Mucosa of stomach (tissue), 1 donor: ENCODE data around the gene EDA2R.

Source experiments
- H3K27me3 ChIP-seq: one replicate; pipeline ENCODE4 v1.7.0; 2013; ENCODE audit warnings: mild to moderate bottlenecking, low read length; ENCODE audit not compliant: control insufficient read depth, insufficient read depth
- H3K36me3 ChIP-seq: one replicate; pipeline ENCODE4 v1.7.0; 2013; ENCODE audit warnings: low read length; ENCODE audit not compliant: control insufficient read depth, insufficient read depth
- H3K4me1 ChIP-seq: one replicate; pipeline ENCODE4 v1.7.0; 2013; ENCODE audit warnings: mild to moderate bottlenecking, low read length; ENCODE audit not compliant: control insufficient read depth, insufficient read depth
- H3K4me3 ChIP-seq: one replicate; pipeline ENCODE4 v1.7.0; 2013; ENCODE audit warnings: low read length
- H3K9ac ChIP-seq: one replicate; pipeline ENCODE4 v1.7.0; 2013; ENCODE audit warnings: mild to moderate bottlenecking, low read length, moderate library complexity
- H3K9me3 ChIP-seq: one replicate; pipeline ENCODE4 v1.7.0; 2013; ENCODE audit warnings: mild to moderate bottlenecking, low read length, moderate library complexity; ENCODE audit not compliant: control insufficient read depth
- donor health status: Pancreatic carcinoma.

Gene EDA2R

DNA sequence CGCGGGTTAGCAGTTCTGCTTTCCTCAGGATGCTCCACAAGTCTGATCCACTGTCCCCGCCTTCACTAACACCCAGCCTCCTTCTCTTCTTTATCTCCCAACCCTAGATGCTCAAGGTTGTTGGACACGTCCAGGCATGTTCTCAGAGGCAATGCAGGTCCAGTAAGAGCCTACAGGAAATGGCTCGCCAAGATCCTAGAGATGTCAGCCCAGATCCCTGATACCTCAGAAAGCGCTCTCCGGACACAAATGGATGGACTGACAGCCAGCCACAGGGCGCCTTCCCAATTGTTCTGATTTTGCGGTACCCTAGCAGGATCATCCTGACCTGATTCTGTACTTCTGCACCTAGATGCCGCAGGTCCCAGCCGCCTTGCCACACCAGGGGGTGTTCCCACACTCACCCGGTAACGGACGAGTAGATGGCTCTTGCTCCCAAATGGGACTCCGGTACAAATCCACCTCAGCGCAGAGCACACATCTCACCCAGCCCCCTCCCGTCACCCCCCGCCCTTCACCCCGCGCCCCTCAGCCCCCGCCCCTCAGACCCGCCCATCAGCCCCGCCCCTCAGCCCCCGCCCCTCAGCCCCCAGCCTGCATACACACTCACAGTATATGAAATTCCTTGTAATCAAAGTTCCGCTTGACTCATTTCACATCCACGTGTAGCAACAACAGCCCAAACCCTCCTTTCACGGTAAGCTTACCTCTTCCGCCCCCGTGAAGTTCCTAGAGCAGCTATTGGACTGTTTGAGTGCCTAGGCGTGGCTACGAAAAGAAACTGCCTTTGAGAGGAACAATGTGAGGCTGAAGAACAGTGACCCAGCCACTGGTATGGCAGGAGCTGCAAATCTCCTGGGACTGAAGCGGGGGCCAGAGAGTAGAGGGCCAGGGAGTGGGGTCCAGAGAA is at the start of gene EDA2R:
EDA2R (minus strand) TSS at position 488 of the 910 bp plus-strand sequence. CDS start 23,058 bp downstream, outside the sequence.
- H3K36me3 ChIP-seq = no peaks in the 10 kb centered on the region
- no peaks in the 10 kb centered on the region for H3K9me3 ChIP-seq
- H3K4me1 ChIP-seq = no peaks in the 10 kb centered on the region
- H3K4me3 ChIP-seq = no peak within 1 kb of the TSS
- H3K27me3 ChIP-seq = no peaks in the 10 kb centered on the region
- H3K9ac ChIP-seq = peak within 1 kb of the TSS; percentile 22

- Histone ChIP-seq H3K4me1 (no peaks in the 10 kb centered on the region), H3K27me3 (no peaks in the 10 kb centered on the region), H3K36me3 (no peaks in the 10 kb centered on the region), H3K9me3 (no peaks in the 10 kb centered on the region), H3K9ac (no peak overlapping the region), H3K4me3 (no peak overlapping the region)
Observed at GRCh38 chrX:66684196-66684595, 45.3 kb upstream of the EDA2R start.

DNA sequence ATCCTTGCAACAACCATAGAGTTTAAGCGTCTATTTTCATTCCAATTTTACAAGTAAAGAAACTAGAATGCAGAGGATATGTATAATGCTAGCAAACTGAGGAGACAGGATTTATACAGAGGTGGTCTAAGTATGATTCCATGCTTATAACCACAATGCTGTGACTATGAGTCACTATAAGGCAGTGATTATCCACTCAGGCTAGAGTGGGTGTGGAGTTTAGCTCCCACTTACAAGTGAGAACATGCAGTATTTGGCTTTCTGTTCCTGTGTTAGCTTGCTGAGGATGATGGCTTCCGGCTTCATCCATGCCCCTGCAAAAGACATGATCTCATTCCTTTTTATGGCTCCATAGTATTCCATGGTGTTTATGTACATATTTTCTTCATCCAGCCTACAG is 41.6 kb upstream of the EDA2R start:
- Histone ChIP-seq H3K4me3 (no peak overlapping the region), H3K36me3 (no peaks in the 10 kb centered on the region), H3K9ac (no peak overlapping the region), H3K4me1 (no peaks in the 10 kb centered on the region), H3K27me3 (no peaks in the 10 kb centered on the region), H3K9me3 (no peaks in the 10 kb centered on the region)

DNA sequence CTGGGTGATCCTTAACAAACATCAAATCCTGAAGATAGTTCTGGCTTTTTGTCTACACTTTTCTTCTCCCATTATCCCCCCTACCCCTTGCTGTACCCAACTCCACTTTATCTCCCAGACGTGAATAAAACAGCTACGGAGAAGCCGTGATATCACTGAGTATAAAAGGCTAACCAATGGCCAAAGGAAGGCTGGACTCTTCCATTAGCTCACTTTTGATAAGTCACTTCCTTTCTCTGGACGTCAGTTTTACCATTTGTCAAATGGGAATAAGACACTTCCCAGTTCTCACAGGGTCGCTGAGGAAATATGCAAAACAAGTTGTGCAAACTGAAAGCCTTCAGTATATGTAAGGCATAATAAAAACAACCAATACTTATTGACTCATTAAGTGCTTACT is 38.6 kb upstream of the EDA2R start:
- H3K4me3 ChIP-seq = no peak overlapping the region
- no peaks in the 10 kb centered on the region for H3K9me3 ChIP-seq
- no peaks in the 10 kb centered on the region for H3K27me3 ChIP-seq
- no peaks in the 10 kb centered on the region for H3K36me3 ChIP-seq
- H3K4me1 ChIP-seq = no peaks in the 10 kb centered on the region
- no peak overlapping the region for H3K9ac ChIP-seq

DNA sequence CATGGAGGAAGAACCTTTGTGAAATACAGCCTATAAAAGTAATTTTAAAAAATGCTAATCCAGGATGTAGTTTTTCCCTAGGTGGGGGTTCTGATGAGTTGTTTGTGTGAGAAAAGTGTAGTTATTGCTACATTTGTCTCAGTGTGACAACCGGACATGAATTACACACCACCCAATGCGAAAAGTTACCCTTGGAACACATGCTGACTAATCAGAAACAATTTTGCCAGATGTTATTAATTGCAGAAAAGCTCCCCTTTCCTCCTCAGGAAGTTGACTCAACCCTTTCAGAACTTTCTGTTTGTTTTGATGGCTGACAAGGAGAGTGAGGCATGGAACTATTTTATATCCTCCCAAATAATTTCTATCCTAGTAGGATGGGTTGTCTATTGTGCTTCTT is 38.1 kb upstream of the EDA2R start:
- no peak overlapping the region for H3K4me3 ChIP-seq
- no peak overlapping the region for H3K9ac ChIP-seq
- H3K9me3 ChIP-seq = no peaks in the 10 kb centered on the region
- H3K4me1 ChIP-seq = no peaks in the 10 kb centered on the region
- no peaks in the 10 kb centered on the region for H3K36me3 ChIP-seq
- no peaks in the 10 kb centered on the region for H3K27me3 ChIP-seq

DNA sequence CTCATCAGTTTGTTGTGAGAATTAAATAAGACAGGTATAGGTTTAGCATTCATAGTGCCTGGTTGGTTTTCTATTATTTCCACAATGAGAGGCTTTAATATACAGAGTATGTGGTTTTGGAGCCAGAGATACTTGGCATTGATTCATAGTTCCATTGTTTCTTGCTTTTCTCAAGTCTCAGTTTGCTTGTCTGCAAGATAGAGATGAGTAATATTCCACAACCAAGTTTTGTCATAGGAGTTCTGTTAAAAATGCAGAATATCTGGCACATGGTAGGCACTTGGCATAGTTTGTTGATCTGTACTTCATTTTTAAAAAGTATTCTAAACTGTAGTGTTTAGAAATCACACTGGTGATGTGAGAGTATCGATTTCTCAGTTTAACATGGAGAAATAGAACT is 37.5 kb upstream of the EDA2R start:
- H3K4me3 ChIP-seq = no peak overlapping the region
- no peak overlapping the region for H3K9ac ChIP-seq
- no peaks in the 10 kb centered on the region for H3K27me3 ChIP-seq
- H3K36me3 ChIP-seq = no peaks in the 10 kb centered on the region
- no peaks in the 10 kb centered on the region for H3K9me3 ChIP-seq
- no peaks in the 10 kb centered on the region for H3K4me1 ChIP-seq

GRCh38 chrX:66675541-66675940 is 36.7 kb upstream of the EDA2R start:
- Histone ChIP-seq H3K4me1 (no peaks in the 10 kb centered on the region), H3K9me3 (no peaks in the 10 kb centered on the region), H3K4me3 (no peak overlapping the region)

DNA sequence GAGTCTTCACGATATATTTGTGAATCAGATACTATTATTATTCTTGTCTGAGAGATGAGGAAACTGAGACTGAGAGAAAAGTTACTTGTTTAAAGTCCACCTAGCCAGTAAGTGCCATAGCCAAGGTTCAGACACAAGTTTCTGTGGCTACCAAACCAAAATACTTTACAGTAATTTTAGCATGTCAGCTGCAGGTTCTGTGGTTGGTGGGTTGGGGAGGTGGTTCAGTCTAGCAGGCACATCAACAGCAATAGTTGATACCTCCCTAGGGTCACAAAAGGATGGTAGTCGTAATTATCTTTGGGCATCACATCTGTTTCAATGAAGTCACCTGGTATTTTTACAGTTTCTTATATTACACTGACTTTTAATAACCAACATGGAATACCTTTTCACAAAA is 35.6 kb upstream of the EDA2R start:
- H3K4me3 ChIP-seq = no peak overlapping the region
- H3K9me3 ChIP-seq = no peaks in the 10 kb centered on the region
- H3K4me1 ChIP-seq = no peaks in the 10 kb centered on the region
- no peaks in the 10 kb centered on the region for H3K36me3 ChIP-seq
- H3K9ac ChIP-seq = no peak overlapping the region
- H3K27me3 ChIP-seq = no peaks in the 10 kb centered on the region

More at GRCh38 chrX:66675541-66675940, 36.7 kb upstream of the EDA2R start:
- H3K36me3 ChIP-seq = no peaks in the 10 kb centered on the region
- no peaks in the 10 kb centered on the region for H3K27me3 ChIP-seq
- no peak overlapping the region for H3K9ac ChIP-seq

- H3K9me3 ChIP-seq = no peaks in the 10 kb centered on the region
- H3K4me1 ChIP-seq = no peaks in the 10 kb centered on the region
- no peaks in the 10 kb centered on the region for H3K36me3 ChIP-seq
- H3K4me3 ChIP-seq = no peak overlapping the region
- no peak overlapping the region for H3K9ac ChIP-seq
- no peaks in the 10 kb centered on the region for H3K27me3 ChIP-seq
Observed at GRCh38 chrX:66672106-66672505, 33.2 kb upstream of the EDA2R start.

DNA sequence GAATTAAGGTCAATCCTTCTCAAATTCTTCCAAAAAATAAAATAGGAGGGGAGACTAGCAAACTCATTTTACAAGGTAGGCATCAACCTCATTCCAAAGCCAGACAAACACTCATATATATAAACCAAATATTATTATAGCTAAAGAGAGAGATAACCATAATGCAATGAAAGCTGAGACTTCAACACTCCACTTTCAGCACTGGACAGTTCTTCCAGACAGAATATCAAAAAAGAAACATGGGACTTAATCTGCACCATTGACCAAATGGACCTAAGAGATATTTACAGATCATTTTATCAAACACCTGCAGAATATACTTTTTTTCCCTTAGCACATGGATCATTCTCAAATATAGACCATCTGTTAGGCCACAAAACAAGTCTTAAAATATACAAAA is 15.5 kb upstream of the EDA2R start:
- Histone ChIP-seq H3K4me1 (no peaks in the 10 kb centered on the region), H3K4me3 (no peak overlapping the region), H3K9me3 (no peaks in the 10 kb centered on the region), H3K27me3 (no peaks in the 10 kb centered on the region), H3K36me3 (no peaks in the 10 kb centered on the region), H3K9ac (no peak overlapping the region)

- Histone ChIP-seq H3K9ac (no peak overlapping the region), H3K27me3 (no peaks in the 10 kb centered on the region), H3K9me3 (no peaks in the 10 kb centered on the region), H3K4me1 (no peaks in the 10 kb centered on the region), H3K4me3 (no peak overlapping the region), H3K36me3 (no peaks in the 10 kb centered on the region)
Observed at GRCh38 chrX:66635360-66635759, 3.5 kb downstream of the EDA2R start.

DNA sequence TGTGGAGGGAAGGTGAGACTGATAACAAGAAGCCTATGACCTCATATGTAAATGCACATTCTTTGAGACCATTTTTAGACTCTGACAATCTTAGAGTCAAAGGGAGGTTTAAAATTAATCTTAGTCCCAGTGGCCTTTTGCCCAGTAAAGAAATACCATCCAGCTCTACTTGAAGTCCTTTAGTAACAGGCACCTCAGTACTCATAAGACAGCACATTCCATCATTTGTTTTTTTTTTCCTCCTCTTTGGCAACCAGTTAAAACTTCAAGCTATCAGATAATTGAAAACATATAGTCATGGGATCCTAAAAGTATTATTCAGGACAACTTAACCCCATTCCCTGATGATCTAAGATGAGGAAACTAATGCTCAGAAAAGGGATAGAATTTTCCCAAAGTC is 4.6 kb downstream of the EDA2R start:
- Histone ChIP-seq H3K9me3 (no peaks in the 10 kb centered on the region), H3K27me3 (no peaks in the 10 kb centered on the region), H3K4me1 (no peaks in the 10 kb centered on the region), H3K36me3 (no peaks in the 10 kb centered on the region), H3K4me3 (no peak overlapping the region), H3K9ac (no peak overlapping the region)
